GM19395 (cell line): ENCODE measurements around the gene EPS8L1.
A peak's percentile ranks its signal among the peaks of the same experiment; 100 is the strongest.

Experiments used
- ATAC-seq: cut with Tn5 transposase; IDR thresholded peaks from one replicate; pipeline ENCODE4 v1.9.1; 2021; ENCODE audit warnings: mild to moderate bottlenecking, moderate library complexity; ENCODE audit not compliant: unreplicated experiment

Gene EPS8L1

GRCh38 chr19:55112777-55113569 lies 37.3 kb downstream of the EPS8L1 start:
- ATAC-seq: no peak

GRCh38 chr19:55113570-55114039 lies 37.9 kb downstream of the EPS8L1 start:
- no peak for ATAC-seq

GRCh38 chr19:55114566-55115145 lies 39.0 kb downstream of the EPS8L1 start:
- no peak for ATAC-seq

GRCh38 chr19:55115446-55116065 lies 39.9 kb downstream of the EPS8L1 start:
- ATAC-seq: no peak

GRCh38 chr19:55116232-55116858 lies 40.7 kb downstream of the EPS8L1 start:
- no peak for ATAC-seq

GRCh38 chr19:55116859-55117662 lies 41.4 kb downstream of the EPS8L1 start, which contains the start of gene PPP1R12C:
Gene PPP1R12C, minus strand, starts transcription at chr19:55117637. Its CDS starts 94 bp downstream, at chr19:55117543.
- no peak for ATAC-seq

- peak; percentile 77 for ATAC-seq
These were observed 42.2 kb downstream of the EPS8L1 start for GRCh38 chr19:55117663-55118391.

- ATAC-seq: no peak
These were observed 42.8 kb downstream of the EPS8L1 start for GRCh38 chr19:55118401-55118991.

- no peak for ATAC-seq
These were observed 43.4 kb downstream of the EPS8L1 start for GRCh38 chr19:55119053-55119452.

- no peak for ATAC-seq
These were observed 55.8 kb downstream of the EPS8L1 start for GRCh38 chr19:55131421-55131820.

GRCh38 chr19:55132453-55133129 lies 56.9 kb downstream of the EPS8L1 start:
- ATAC-seq: no peak

- ATAC-seq: no peak
These were observed 58.2 kb downstream of the EPS8L1 start for GRCh38 chr19:55133639-55134444.

- ATAC-seq: no peak
These were observed 59.1 kb downstream of the EPS8L1 start for GRCh38 chr19:55134736-55135135.

GRCh38 chr19:55136399-55137102 lies 60.9 kb downstream of the EPS8L1 start:
- no peak for ATAC-seq
